Stimulated activated CD8-positive, alpha-beta memory T cell treated with anti-CD3 and anti-CD28 coated beads, Interleukin-4, amount 100 ng/mL, for 24 hours (primary cell): ENCODE data around the gene CEBPG.

ENCODE experiments used
- DNase-seq: peaks from one replicate; pipeline ENCODE4 v3.0.0-alpha.2; 2020; ENCODE audit warnings: low read depth

CEBPG gene

GRCh38 chr19:33350538-33351309, 22.8 kb upstream of the CEBPG start:
- DNase-seq: no peak

- no peak for DNase-seq
Observed at GRCh38 chr19:33355535-33355934, 18.0 kb upstream of the CEBPG start.

GRCh38 chr19:33357556-33357955, 16.0 kb upstream of the CEBPG start:
- DNase-seq: no peak

- DNase-seq: no peak
Observed at GRCh38 chr19:33358408-33358807, 15.1 kb upstream of the CEBPG start.

GRCh38 chr19:33359581-33359980, 13.9 kb upstream of the CEBPG start:
- DNase-seq: no peak

GRCh38 chr19:33362508-33363228, 10.8 kb upstream of the CEBPG start:
- DNase-seq: no peak

- no peak for DNase-seq
Observed at GRCh38 chr19:33363476-33363875, 10.0 kb upstream of the CEBPG start.

GRCh38 chr19:33365691-33366090, 7.8 kb upstream of the CEBPG start:
- no peak for DNase-seq

GRCh38 chr19:33366127-33366526, 7.4 kb upstream of the CEBPG start:
- no peak for DNase-seq

GRCh38 chr19:33366897-33367296, 6.6 kb upstream of the CEBPG start:
- no peak for DNase-seq

GRCh38 chr19:33368074-33368864, 5.2 kb upstream of the CEBPG start:
- no peak for DNase-seq

- no peak for DNase-seq
Observed at GRCh38 chr19:33370783-33371182, 2.7 kb upstream of the CEBPG start.

- DNase-seq: no peak
Observed at GRCh38 chr19:33374236-33374714, 766 bp downstream of the CEBPG start.

- no peak for DNase-seq
Observed at GRCh38 chr19:33375156-33375836, 1.8 kb downstream of the CEBPG start.

- no peak for DNase-seq
Observed at GRCh38 chr19:33375837-33376159, 2.3 kb downstream of the CEBPG start.

GRCh38 chr19:33376423-33376822, 2.9 kb downstream of the CEBPG start:
- DNase-seq: no peak

GRCh38 chr19:33376941-33377557, 3.5 kb downstream of the CEBPG start:
- DNase-seq: no peak

GRCh38 chr19:33377586-33378475, 4.3 kb downstream of the CEBPG start:
- DNase-seq: no peak

GRCh38 chr19:33379151-33379829, 5.8 kb downstream of the CEBPG start:
- DNase-seq: no peak

GRCh38 chr19:33381101-33381500, 7.6 kb downstream of the CEBPG start:
- no peak for DNase-seq
